DND-41 (cell line): ENCODE data around the gene ADAMTS16.

Source experiments
- CTCF ChIP-seq: IDR thresholded peaks from 2 replicates; pipeline ENCODE4 v1.5.1; 2012; ENCODE audit warnings: borderline replicate concordance, low read length, moderate library complexity, mild to moderate bottlenecking; ENCODE audit not compliant: poor library complexity, severe bottlenecking; ENCODE audit errors: extremely low read depth
- EZH2 ChIP-seq: IDR thresholded peaks from 3 replicates; pipeline ENCODE4 v1.6.1; 2012; ENCODE audit warnings: borderline replicate concordance, low read depth, mild to moderate bottlenecking, moderate library complexity, low read length, inconsistent platforms; ENCODE audit not compliant: severe bottlenecking

DNA sequence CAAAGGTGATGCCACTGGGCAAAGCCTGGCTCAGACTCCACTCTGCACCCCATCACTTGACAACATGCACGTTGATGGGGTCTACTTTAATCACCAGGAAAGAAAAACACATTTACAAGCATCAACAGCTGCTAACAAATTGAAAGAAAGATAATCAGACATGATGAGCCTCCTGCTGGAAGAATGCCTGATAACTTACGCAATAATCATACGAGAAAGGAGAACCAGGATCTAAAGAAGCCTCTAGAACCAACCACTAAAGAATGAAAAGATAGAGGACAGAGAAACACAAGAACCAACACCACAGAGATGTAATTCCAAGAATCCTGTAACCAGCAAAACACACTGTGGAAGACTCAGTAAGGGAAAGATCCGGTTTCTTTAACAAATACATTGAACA lies 162.1 kb downstream of the ADAMTS16 start:
- TF ChIP-seq CTCF, result no peak
- no peak for TF ChIP-seq EZH2
